8988T (cell line): ENCODE data around the gene A1BG.
"Not testable (repeated sequence)": the region's sequence is repeated elsewhere in the genome, so short reads cannot be mapped to it uniquely, and the experiment has no call there.

ENCODE experiments used
- DNase-seq: peaks from one replicate; pipeline ENCODE4 v3.0.0; 2011

The A1BG gene

GRCh38 chr19:58332697-58333096 lies 20.6 kb downstream of the A1BG start:
- no peak for DNase-seq

- DNase-seq, result no peak
Measured at GRCh38 chr19:58330458-58330857, 22.8 kb downstream of the A1BG start.

DNA sequence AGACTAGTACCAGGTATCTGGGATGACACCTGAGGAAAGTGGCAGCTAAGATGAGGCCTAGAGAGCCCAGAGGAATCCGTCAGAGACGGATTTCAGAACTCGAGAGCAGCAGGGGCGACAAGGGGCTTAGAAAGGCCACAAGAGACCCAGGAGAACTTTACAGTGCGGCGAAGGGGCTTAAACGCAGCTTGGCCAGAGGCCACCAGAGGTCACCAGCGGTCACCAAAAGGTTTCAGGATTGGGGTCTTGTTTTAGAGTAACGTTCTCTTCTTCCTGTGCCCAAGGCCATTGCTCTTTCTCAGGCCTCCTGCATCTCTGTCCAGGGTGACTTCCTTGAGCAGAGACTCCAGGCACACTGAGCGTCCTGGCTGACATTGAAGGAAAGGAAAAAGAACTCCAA lies 24.3 kb downstream of the A1BG start:
- DNase-seq, result no peak

- DNase-seq, result peak; percentile 81
Measured at GRCh38 chr19:58326914-58327726, 26.2 kb downstream of the A1BG start, which contains the start of gene ZSCAN22. TSS of gene ZSCAN22 (plus strand) at chr19:58326994. CDS start at chr19:58334803, 7,809 bp downstream.

- DNase-seq, result no peak
Measured at GRCh38 chr19:58326501-58326913, 26.8 kb downstream of the A1BG start.

GRCh38 chr19:58325311-58326022 lies 27.8 kb downstream of the A1BG start:
- no peak for DNase-seq

DNA sequence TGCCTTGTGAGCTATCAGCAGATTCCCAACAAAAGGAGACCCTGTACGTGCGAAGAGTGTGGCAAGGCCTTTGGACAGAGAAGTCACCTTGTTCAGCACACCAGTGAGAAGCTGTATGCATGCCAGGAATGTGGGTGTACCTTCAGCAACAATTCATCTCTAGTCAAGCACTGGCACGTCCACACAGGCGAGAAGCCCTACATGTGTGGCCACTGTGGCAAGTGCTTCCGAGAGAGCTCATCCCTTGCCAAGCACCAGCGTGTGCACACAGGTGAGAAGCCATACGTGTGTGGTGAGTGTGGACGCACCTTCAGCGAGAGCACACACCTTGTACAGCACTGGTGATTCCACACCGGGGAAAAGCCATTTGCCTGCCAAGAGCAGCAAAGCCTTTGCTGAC lies 34.1 kb downstream of the A1BG start:
- no peak for DNase-seq

- no peak for DNase-seq
Measured at GRCh38 chr19:58318297-58318696, 35.0 kb downstream of the A1BG start.

- no peak for DNase-seq
Measured at GRCh38 chr19:58317476-58318072, 35.7 kb downstream of the A1BG start.

DNA sequence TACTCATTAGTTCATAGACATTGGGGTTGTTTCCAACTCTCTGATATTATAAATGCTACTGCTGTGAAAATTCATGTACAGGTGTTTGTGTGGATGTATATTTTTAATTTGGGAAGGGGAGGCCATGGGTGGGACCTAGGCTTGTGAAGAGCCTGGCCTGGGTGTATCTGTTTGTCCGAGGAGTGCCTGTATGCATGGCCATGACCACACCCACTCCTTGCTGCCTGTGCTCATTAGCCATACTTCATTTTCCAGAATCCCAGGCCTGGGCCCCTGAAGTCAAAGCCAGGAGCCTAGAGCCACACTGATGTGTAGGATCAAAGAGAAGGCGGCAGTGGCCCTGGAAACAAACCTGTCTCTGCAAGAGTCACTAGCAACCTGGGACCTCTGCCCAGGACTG lies 37.7 kb downstream of the A1BG start:
- no peak for DNase-seq

DNA sequence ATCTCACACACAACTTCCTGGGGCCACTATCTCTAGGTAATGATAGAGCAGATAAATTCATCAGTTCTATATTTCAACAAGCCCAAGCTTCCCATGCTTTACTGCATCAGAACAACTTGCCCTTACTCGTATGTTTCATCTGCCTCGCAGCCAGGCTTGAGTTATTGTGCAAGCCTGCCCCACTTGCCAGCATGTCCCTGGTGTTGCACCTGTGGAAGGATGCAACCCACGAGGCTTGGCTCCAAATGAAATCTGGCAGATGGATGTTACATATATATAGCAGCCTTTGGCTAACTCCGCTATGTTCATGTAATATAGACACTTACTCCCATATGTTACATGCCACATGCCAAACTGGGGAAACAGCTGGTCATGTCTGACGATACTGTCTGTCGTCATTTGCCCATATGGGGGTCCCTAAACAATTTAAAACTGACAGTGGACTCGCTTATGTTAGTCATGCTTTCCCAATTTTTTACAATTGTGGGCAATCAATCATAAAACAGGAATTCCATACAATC lies 41.9 kb downstream of the A1BG start:
- no peak for DNase-seq

DNA sequence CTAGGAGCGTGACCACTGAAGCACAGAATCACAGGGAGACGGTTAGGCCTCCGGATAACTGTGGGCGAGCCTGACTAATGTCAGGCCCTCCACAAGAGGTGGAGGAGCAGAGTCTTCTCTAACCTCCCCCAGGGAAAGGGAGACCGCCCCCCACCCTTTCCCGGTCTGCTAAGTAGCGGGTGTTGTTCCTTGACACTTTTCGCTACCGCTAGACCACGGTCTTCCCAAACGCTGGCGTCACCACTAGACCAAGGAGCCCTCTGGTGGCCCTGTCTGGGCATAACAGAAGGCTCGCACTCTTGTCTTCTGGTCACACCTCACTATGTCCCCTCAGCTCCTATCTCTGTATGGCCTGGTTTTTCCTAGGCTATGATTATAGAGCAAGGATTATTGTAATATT lies 42.6 kb downstream of the A1BG start:
- not testable (repeated sequence) for DNase-seq

DNA sequence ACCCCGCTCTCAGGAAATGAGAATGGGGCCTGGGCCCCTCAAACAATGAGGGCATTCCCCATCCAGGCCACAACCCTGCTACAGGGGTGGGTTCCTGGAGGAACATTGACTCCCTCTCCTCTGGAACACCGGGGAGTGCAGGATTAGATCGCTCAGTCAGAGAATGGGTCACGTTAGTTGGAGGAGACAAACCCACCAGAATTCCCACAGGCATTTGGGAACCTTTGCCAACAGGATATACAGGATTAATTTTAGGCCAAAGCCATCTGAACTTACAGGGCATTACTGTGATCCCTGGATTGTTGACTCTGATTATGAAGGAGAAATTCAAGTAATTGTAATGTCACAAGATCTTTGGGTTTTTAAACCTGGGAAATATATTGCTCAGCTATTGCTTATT lies 45.6 kb downstream of the A1BG start:
- DNase-seq, result no peak

- no peak for DNase-seq
Measured at GRCh38 chr19:58305932-58306323, 47.4 kb downstream of the A1BG start.

- peak; percentile 77 for DNase-seq
Measured at GRCh38 chr19:58305065-58305931, 48.0 kb downstream of the A1BG start, which contains the start of gene ERVK3-1. TSS of gene ERVK3-1 (plus strand) at chr19:58305377. CDS start at chr19:58312169, 6,792 bp downstream.

DNA sequence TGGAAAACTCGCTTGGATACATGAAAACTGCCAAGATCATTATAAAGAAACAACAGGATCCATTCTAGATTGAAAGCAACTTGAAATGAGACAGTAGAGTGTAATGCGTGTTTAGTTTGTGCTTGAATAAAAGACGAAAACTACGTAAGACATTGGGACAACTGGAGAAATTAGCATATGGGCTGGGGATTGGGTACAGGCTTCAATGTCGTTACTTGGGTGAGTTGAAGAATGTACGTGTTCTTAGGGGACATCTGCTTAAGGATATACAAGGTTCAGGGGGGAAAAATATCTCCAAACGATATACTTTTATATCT lies 48.6 kb downstream of the A1BG start:
- DNase-seq, result no peak

GRCh38 chr19:58304255-58304654 lies 49.0 kb downstream of the A1BG start:
- no peak for DNase-seq

- DNase-seq, result no peak
Measured at GRCh38 chr19:58300620-58301019, 52.7 kb downstream of the A1BG start.

DNA sequence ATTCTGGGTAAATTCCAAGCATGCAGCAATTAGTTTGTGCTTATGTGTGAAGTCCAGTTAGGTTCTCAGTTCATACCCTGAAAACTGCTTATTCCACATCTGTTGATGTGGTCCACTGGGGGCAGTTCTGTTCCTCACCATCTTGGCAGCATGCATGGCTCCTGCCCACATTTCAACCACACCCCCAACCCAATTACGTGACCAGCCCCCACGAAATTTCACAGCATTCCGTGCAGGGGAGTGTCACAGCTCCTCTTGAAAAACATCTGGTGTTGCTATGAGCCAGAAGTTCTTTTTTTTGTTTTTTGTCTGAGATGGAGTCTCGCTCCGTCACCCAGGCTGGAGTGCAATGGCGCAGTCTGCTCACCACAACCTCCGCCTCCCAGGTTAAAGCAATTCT lies 57.2 kb downstream of the A1BG start:
- DNase-seq, result no peak
